A549 (cell line): ENCODE measurements around the gene ARSK. TPM values are rescaled to one million over a fixed set of nuclear protein-coding genes. Genes with fewer than 3 reads are reported as not detected.

Source experiments
- ATAC-seq, 2 experiments: fragments of 200-7000 bp in 1 of 2; fragments of >200 bp in 1 of 2; cut with Nextera tagmentation in 1 of 2; cut with Tn5 transposase in 1 of 2; 3 replicates each; pipeline versions ENCODE4 v1.8.0 to v1.9.1; 2018 to 2020; ENCODE audit warnings: mild to moderate bottlenecking in 1 of 2, moderate library complexity in 1 of 2
- CTCF ChIA-PET: fragments of 300-600 bp; sonication (Branson Sonifier 250); formaldehyde crosslinking; extraction: SDS; loops from one replicate; lab custom pipeline; 2021; ENCODE audit warnings: antibody characterized with exemption, inconsistent platforms; lab: Yijun Ruan, JAX
- POLR2A ChIA-PET: fragments of 350-600 bp; formaldehyde crosslinking; extraction: SDS; loops from one replicate; lab custom pipeline; 2021; ENCODE audit warnings: antibody characterized with exemption, inconsistent platforms; lab: Yijun Ruan, JAX
- DNase-seq, 2 experiments: peaks; one replicate each; pipeline versions ENCODE4 v3.0.0 to v3.0.0-alpha.2; 2011 to 2016; ENCODE audit warnings: low read depth in 1 of 2, low spot score in 1 of 2
- FAIRE-seq: peaks from 2 replicates; lab custom pipeline; 2011; peaks lifted over from hg19 to GRCh38; lab: Jason Lieb, UNC
- H3K27ac ChIP-seq, 2 experiments: fragments of >200 bp; sonication (Bioruptor Twin); formaldehyde crosslinking; 3 replicates each; pipeline ENCODE4 v1.5.1; 2016 to 2017
- H3K4me1 ChIP-seq: fragments of >200 bp; sonication (Bioruptor Twin); formaldehyde crosslinking; 3 replicates; pipeline ENCODE4 v1.6.1; 2016
- H3K4me2 ChIP-seq: fragments of >200 bp; sonication (Bioruptor Twin); formaldehyde crosslinking; 3 replicates; pipeline ENCODE4 v1.6.1; 2016
- H3K4me3 ChIP-seq: fragments of >200 bp; sonication (Bioruptor Twin); formaldehyde crosslinking; 3 replicates; pipeline ENCODE4 v1.5.1; 2016
- H3K9me3 ChIP-seq: fragments of >200 bp; sonication (Bioruptor Twin); formaldehyde crosslinking; 3 replicates; pipeline ENCODE4 v1.6.1; 2016
- BCL3 ChIP-seq: fragments of >200 bp; sonication (Bioruptor Twin); formaldehyde crosslinking; IDR thresholded peaks from 3 replicates; pipeline ENCODE4 v1.6.1; 2016
- CBX2 ChIP-seq: fragments of 200-600 bp; sonication (generic); IDR thresholded peaks from 2 replicates; pipeline ENCODE4 v1.6.1; 2016; ENCODE audit warnings: low read depth, mild to moderate bottlenecking, borderline replicate concordance
- CBX8 ChIP-seq: fragments of 200-600 bp; sonication (generic); IDR thresholded peaks from 2 replicates; pipeline ENCODE4 v1.6.1; 2016
- CTCF ChIP-seq: fragments of >200 bp; sonication (Bioruptor Twin); formaldehyde crosslinking; IDR thresholded peaks from 3 replicates; pipeline ENCODE4 v1.5.1; 2016
- EP300 ChIP-seq, 2 experiments: fragments of >200 bp; sonication (Bioruptor Twin); formaldehyde crosslinking; IDR thresholded peaks; 2 replicates in 1 of 2; 3 replicates in 1 of 2; pipeline ENCODE4 v1.6.1; 2016 to 2017
- HOXA7 ChIP-seq: fragments of 250-450 bp; sonication (Bioruptor Pico); IDR thresholded peaks from 2 replicates; pipeline ENCODE4 v1.5.0; 2020; ENCODE audit warnings: mild to moderate bottlenecking, moderate library complexity
- HOXB5 ChIP-seq: fragments of 250-450 bp; sonication (Bioruptor Pico); IDR thresholded peaks from 2 replicates; pipeline ENCODE4 v1.5.0; 2020; ENCODE audit warnings: mild to moderate bottlenecking, moderate library complexity
- JUN ChIP-seq, 2 experiments: fragments of >200 bp; sonication (Bioruptor Twin); formaldehyde crosslinking; IDR thresholded peaks; 2 replicates in 1 of 2; 3 replicates in 1 of 2; pipeline ENCODE4 v1.6.1; 2016 to 2017
- JUNB ChIP-seq: fragments of >200 bp; sonication (Bioruptor Twin); formaldehyde crosslinking; IDR thresholded peaks from 2 replicates; pipeline ENCODE4 v1.6.1; 2016
- MAFK ChIP-seq: fragments of 450-650 bp; IDR thresholded peaks from 2 replicates; pipeline ENCODE4 v1.6.1; 2014; ENCODE audit not compliant: partially characterized antibody
- MAZ ChIP-seq: fragments of 150-350 bp; IDR thresholded peaks from 2 replicates; pipeline ENCODE4 v1.6.1; 2014; ENCODE audit warnings: antibody characterized with exemption, low read depth, low read length, borderline replicate concordance
- NR3C1 ChIP-seq: fragments of >200 bp; sonication (Bioruptor Twin); formaldehyde crosslinking; IDR thresholded peaks from 3 replicates; pipeline ENCODE4 v1.6.1; 2017
- PHF8 ChIP-seq: fragments of 200-600 bp; sonication (generic); IDR thresholded peaks from 2 replicates; pipeline ENCODE4 v1.6.1; 2016; ENCODE audit warnings: low read depth, mild to moderate bottlenecking, antibody characterized with exemption, moderate library complexity, borderline replicate concordance
- POLR2AphosphoS2 ChIP-seq: conservative IDR thresholded peaks from 2 replicates; pipeline ENCODE4 v1.6.1; 2012; ENCODE audit warnings: low read length, improper control_type of control experiment, inconsistent platforms
- RARB ChIP-seq: fragments of 250-450 bp; sonication (Bioruptor Pico); IDR thresholded peaks from 2 replicates; pipeline ENCODE4 v1.8.0; 2021; ENCODE audit warnings: mild to moderate bottlenecking, moderate library complexity
- TFCP2L1 ChIP-seq: fragments of 250-450 bp; sonication (Bioruptor Pico); IDR thresholded peaks from 2 replicates; pipeline ENCODE4 v1.5.0; 2021; ENCODE audit warnings: mild to moderate bottlenecking
- USF2 ChIP-seq: fragments of 450-650 bp; IDR thresholded peaks from 2 replicates; pipeline ENCODE4 v1.6.1; 2014; ENCODE audit warnings: antibody characterized with exemption
- ZFP36 ChIP-seq: fragments of 450-650 bp; IDR thresholded peaks from 2 replicates; pipeline ENCODE4 v1.6.1; 2014; ENCODE audit warnings: borderline replicate concordance; ENCODE audit not compliant: partially characterized antibody
- ZSCAN20 ChIP-seq: fragments of 250-450 bp; sonication (Bioruptor Pico); IDR thresholded peaks from 2 replicates; pipeline ENCODE4 v1.8.0; 2022; ENCODE audit warnings: mild to moderate bottlenecking, moderate library complexity
- WGBS: methylation state at CpG from one replicate; pipeline ENCODE4 v1.1.6; 2017; ENCODE audit errors: missing lambda C conversion rate; 5-methylcytosine and 5-hydroxymethylcytosine counted together
- polyA plus RNA-seq, 4 experiments: library from polyadenylated mRNA; depleted of rRNA in 3 of 4; stranded (reverse); fragments of >200 nt; fragmentation: RNase III in 1 of 4; extraction: RNeasy Plus Mini Kit Qiagen cat#74134 plus additional on column Dnase treatment in 1 of 4; gene quantifications; 2 replicates in 3 of 4; 3 replicates in 1 of 4; pipeline ENCODE4 v1.2.3, GENCODE V29; 2011 to 2017

The ARSK gene
- polyA plus RNA-seq, 2 of the 4 experiments (the other 2 are of a cell fraction) = 7.0 to 14.0 TPM

- ChIA-PET POLR2A (no interaction called here), CTCF (no interaction called here)
- Histone ChIP-seq H3K4me3 (no peak overlapping the region), H3K9me3 (no peaks in the 10 kb centered on the region), H3K4me2 (no peak overlapping the region), H3K4me1 (no peaks in the 10 kb centered on the region), H3K27ac (no peak overlapping the region)
- FAIRE-seq (no peak), ATAC-seq (no peak), DNase-seq (no peak)
- TF ChIP-seq PHF8 (no peak), CBX8 (no peak), JUNB (no peak), HOXA7 (CRISPR knock-in tag) (no peak), MAZ (no peak), NR3C1 (no peak), ZSCAN20 (CRISPR knock-in tag) (no peak), USF2 (no peak)
- WGBS = 89% methylated on average over 1 of the region's 1 CpG
Observed at GRCh38 chr5:95590880-95591279, 36.0 kb downstream of the ARSK start.

- no peak for TF ChIP-seq RARB (CRISPR knock-in tag)
- TF ChIP-seq HOXB5 (CRISPR knock-in tag) = no peak
- TF ChIP-seq, all 56 proteins: peak for 0
- Histone ChIP-seq H3K4me2 (no peak overlapping the region), H3K9me3 (no peaks in the 10 kb centered on the region), H3K4me3 (no peak overlapping the region), H3K4me1 (no peaks in the 10 kb centered on the region), H3K27ac (no peak overlapping the region)
- WGBS = 77% methylated on average over 5 of the region's 5 CpGs
- no peak for FAIRE-seq
- peak in 1 of 2 experiments; percentile 9 for DNase-seq
- ChIA-PET POLR2A (no interaction called here), CTCF (no interaction called here)
- ATAC-seq = no peak
Observed at GRCh38 chr5:95591490-95591901, 36.6 kb downstream of the ARSK start.

- no peaks in the 10 kb centered on the region for H3K4me1 ChIP-seq
- no peak overlapping the region for H3K4me2 ChIP-seq
- ChIA-PET CTCF (no interaction called here), POLR2A (no interaction called here)
- no peaks in the 10 kb centered on the region for H3K9me3 ChIP-seq
- no peak overlapping the region for H3K27ac ChIP-seq
- FAIRE-seq (no peak), ATAC-seq (no peak), DNase-seq (no peak)
- WGBS = 91% methylated on average over 3 of the region's 3 CpGs
- H3K4me3 ChIP-seq = no peak overlapping the region
- no peak for TF ChIP-seq POLR2AphosphoS2
- no peak for TF ChIP-seq CTCF
- TF ChIP-seq BCL3 = no peak
- no peak for TF ChIP-seq MAFK
- no peak for TF ChIP-seq ZFP36
- no peak for TF ChIP-seq USF2
- TF ChIP-seq CBX2 = no peak
- TF ChIP-seq TFCP2L1 = no peak
- no peak for TF ChIP-seq JUN (IDR thresholded peaks at IDR 0.05)
- TF ChIP-seq EP300 (IDR thresholded peaks at IDR 0.05) = no peak
Observed at GRCh38 chr5:95595289-95595931, 40.5 kb downstream of the ARSK start.
